SK-N-MC (cell line): ENCODE results near the gene KIF5A.

Source experiments
- EZH2 ChIP-seq: fragments of 200-600 bp; sonication (generic); IDR thresholded peaks from one replicate; pipeline ENCODE4 v1.6.1; 2017; ENCODE audit warnings: antibody characterized with exemption
- FOXP2 ChIP-seq: optimal IDR thresholded peaks from 2 replicates; pipeline ENCODE3; 2011; ENCODE audit warnings: mild to moderate bottlenecking, moderate library complexity; ENCODE audit not compliant: insufficient read depth; ENCODE audit errors: extremely low read length, control extremely low read depth
- POLR2AphosphoS5 ChIP-seq: IDR thresholded peaks from 2 replicates; pipeline ENCODE4 v1.6.1; 2012; ENCODE audit warnings: mild to moderate bottlenecking, low read depth, low read length, borderline replicate concordance

DNA sequence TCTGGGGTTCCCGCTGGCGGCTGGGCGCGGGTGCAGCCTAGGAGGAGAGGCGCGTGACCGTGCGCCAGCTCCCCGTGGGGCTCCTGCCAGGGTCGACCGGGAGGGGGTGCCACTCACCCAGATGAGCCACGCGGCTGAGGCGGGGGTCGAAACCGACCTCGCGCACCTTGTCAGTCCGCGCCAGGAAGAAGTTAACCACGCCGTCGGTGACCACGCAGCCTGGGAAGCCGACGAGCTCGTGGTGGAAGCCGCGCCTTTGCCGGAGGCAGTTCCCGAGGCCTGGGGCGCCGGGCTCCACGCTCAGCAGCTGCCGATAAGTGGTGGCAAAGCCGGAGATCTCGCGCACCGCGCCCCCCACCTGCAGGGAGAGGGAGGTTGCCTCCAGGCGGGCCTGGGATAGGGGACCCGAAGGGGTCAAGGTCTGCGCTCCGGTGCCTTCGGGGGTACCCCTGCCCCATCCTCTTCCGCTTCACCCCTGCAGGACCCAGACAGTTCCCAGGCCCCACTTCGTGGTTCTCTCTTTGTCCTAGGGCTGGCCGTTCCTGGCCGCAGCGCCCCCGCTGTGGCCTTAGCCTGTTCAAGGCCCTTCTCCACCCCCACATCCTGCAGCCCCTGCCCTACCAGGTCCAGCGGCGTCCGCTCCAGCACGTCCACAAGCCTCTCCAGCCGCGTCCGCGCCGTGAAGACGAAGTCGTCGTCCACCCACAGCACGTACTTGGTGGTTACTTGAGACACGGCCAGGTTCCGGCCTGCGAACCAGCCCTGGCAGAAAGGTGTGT lies 77.8 kb downstream of the KIF5A start:
- no peak for TF ChIP-seq EZH2
- TF ChIP-seq POLR2AphosphoS5: no peak
- no peak for TF ChIP-seq FOXP2
